ENCODE results near the gene SFTPB.

DNA sequence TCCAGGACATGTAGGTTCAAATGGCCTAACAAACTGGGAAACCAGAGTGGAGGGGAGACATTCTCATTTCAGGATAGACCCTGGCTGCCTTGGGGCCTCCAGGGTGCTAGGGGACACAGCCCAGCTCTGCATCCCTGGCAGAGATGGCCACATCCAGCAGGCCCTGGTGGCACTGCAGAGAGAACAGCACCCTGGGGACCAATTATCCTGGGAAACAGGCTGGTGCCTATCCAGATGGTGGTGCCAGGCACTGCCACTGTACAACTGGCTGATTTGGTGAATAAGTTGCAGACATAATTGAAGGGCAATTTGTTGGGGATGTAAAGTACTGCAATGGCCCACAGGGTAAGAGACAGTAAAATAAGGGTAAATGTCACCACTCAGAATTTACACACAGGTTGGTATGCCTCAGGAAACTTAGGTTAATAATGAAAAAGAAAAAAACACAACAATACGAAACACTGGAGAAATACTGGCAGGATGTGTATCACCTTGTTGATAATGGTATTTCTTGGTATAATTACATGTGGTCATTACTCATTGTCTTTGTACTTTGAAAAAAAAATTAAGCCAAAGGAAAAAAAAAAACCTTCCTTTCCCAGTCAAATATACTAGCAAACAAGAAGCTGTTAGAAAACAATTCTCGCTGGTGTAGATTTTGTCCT, 12.8 kb upstream of the SFTPB start:
- TF ChIP-seq, protein P1, sequence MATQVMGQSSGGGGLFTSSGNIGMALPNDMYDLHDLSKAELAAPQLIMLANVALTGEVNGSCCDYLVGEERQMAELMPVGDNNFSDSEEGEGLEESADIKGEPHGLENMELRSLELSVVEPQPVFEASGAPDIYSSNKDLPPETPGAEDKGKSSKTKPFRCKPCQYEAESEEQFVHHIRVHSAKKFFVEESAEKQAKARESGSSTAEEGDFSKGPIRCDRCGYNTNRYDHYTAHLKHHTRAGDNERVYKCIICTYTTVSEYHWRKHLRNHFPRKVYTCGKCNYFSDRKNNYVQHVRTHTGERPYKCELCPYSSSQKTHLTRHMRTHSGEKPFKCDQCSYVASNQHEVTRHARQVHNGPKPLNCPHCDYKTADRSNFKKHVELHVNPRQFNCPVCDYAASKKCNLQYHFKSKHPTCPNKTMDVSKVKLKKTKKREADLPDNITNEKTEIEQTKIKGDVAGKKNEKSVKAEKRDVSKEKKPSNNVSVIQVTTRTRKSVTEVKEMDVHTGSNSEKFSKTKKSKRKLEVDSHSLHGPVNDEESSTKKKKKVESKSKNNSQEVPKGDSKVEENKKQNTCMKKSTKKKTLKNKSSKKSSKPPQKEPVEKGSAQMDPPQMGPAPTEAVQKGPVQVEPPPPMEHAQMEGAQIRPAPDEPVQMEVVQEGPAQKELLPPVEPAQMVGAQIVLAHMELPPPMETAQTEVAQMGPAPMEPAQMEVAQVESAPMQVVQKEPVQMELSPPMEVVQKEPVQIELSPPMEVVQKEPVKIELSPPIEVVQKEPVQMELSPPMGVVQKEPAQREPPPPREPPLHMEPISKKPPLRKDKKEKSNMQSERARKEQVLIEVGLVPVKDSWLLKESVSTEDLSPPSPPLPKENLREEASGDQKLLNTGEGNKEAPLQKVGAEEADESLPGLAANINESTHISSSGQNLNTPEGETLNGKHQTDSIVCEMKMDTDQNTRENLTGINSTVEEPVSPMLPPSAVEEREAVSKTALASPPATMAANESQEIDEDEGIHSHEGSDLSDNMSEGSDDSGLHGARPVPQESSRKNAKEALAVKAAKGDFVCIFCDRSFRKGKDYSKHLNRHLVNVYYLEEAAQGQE (IDR thresholded peaks at IDR 0.05; ENCODE audit: low read depth) = no peak
- TF ChIP-seq EP300 (IDR thresholded peaks at IDR 0.05; ENCODE audit: borderline replicate concordance) (no peak), CEBPB (IDR thresholded peaks at IDR 0.05) (no peak), RAD21 (IDR thresholded peaks at IDR 0.05; ENCODE audit: low read depth) (no peak), YY1 (IDR thresholded peaks at IDR 0.05; ENCODE audit: low read depth) (no peak), FOXM1 (IDR thresholded peaks at IDR 0.05; ENCODE audit: borderline replicate concordance, low read depth) (no peak), CREB1 (IDR thresholded peaks at IDR 0.05; ENCODE audit: low read depth) (no peak), TEAD4 (IDR thresholded peaks at IDR 0.05) (no peak), USF1 (IDR thresholded peaks at IDR 0.05) (no peak), ZBTB7A (IDR thresholded peaks at IDR 0.05; ENCODE audit: low read depth) (no peak)
- TF ChIP-seq, protein P2, sequence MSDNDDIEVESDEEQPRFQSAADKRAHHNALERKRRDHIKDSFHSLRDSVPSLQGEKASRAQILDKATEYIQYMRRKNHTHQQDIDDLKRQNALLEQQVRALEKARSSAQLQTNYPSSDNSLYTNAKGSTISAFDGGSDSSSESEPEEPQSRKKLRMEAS (IDR thresholded peaks at IDR 0.05) = no peak

All from Ishikawa (cell line).